Immature natural killer cell (primary cell): Measurements from ENCODE around the gene NR4A1. TPM values are rescaled to one million over a fixed set of nuclear protein-coding genes. Genes with fewer than 3 reads are reported as not detected.

Source experiments
- DNase-seq, 3 donors: peaks; one replicate each; pipeline ENCODE4 v3.0.0; 2022; ENCODE audit warnings: mixed read lengths in 1 of 3
- H3K27ac Mint-ChIP-seq, 6 donors: one replicate each; pipeline ENCODE4 v1.8.0; 2020; ENCODE audit warnings: mixed read lengths in 6 of 6, mild to moderate bottlenecking in 5 of 6, inconsistent platforms in 4 of 6, moderate library complexity in 3 of 6
- H3K27me3 Mint-ChIP-seq, 3 donors: one replicate each; pipeline ENCODE4 v1.8.0; 2020 to 2021; ENCODE audit warnings: low read depth in 3 of 3, mild to moderate bottlenecking in 3 of 3, mixed read lengths in 3 of 3, moderate library complexity in 3 of 3, inconsistent platforms in 1 of 3
- H3K36me3 Mint-ChIP-seq, 3 donors: one replicate each; pipeline ENCODE4 v1.8.0; 2020; ENCODE audit warnings: mixed read lengths in 3 of 3, inconsistent platforms in 2 of 3, mild to moderate bottlenecking in 2 of 3
- H3K4me1 Mint-ChIP-seq, 2 donors: one replicate each; pipeline ENCODE4 v1.8.0; 2020; ENCODE audit warnings: inconsistent platforms in 2 of 2, mild to moderate bottlenecking in 2 of 2, mixed read lengths in 2 of 2, moderate library complexity in 1 of 2
- H3K4me3 Mint-ChIP-seq, 5 donors: one replicate each; pipeline ENCODE4 v1.8.0; 2020; ENCODE audit warnings: mild to moderate bottlenecking in 5 of 5, mixed read lengths in 5 of 5, inconsistent platforms in 3 of 5, moderate library complexity in 3 of 5
- H3K9me3 Mint-ChIP-seq, 6 donors: one replicate each; pipeline ENCODE4 v1.8.0; 2020; ENCODE audit warnings: mild to moderate bottlenecking in 6 of 6, mixed read lengths in 6 of 6, inconsistent platforms in 4 of 6, moderate library complexity in 3 of 6
- polyA plus RNA-seq, 3 donors: library from polyadenylated mRNA; unstranded; fragments of 300-500 nt; fragmentation: Illumina TruSeq; gene quantifications; one replicate each; pipeline ENCODE4 v1.2.3, GENCODE V29; 2021

Gene NR4A1
- polyA plus RNA-seq, 3 donors from 2014 or later = 0.83 to 2.1 (median 1.3) TPM

GRCh38 chr12:52061470-52062166 is 10.4 kb downstream of the NR4A1 start:
- Mint-ChIP-seq H3K36me3 (no peaks in the 10 kb centered on the region), H3K4me3 (no peak overlapping the region), H3K27ac (no peak overlapping the region), H3K9me3 (no peaks in the 10 kb centered on the region), H3K4me1 (no peaks in the 10 kb centered on the region), H3K27me3 (peaks cover 1 to 10% (median 8%) of the 10 kb centered on the region in 3 donors)
- no peak for DNase-seq

- no peak for DNase-seq
- Mint-ChIP-seq H3K27me3 (peaks cover 3 to 10% (median 8%) of the 10 kb centered on the region in 3 donors), H3K36me3 (no peaks in the 10 kb centered on the region), H3K27ac (no peak overlapping the region), H3K4me3 (no peak overlapping the region), H3K9me3 (no peaks in the 10 kb centered on the region), H3K4me1 (peaks cover 0 to 1% of the 10 kb centered on the region in 2 donors)
Measured at GRCh38 chr12:52062167-52063081, 11.2 kb downstream of the NR4A1 start.

GRCh38 chr12:52063082-52063924 is 12.1 kb downstream of the NR4A1 start:
- no peak for DNase-seq
- H3K36me3 Mint-ChIP-seq = no peaks in the 10 kb centered on the region
- H3K9me3 Mint-ChIP-seq = no peaks in the 10 kb centered on the region
- no peak overlapping the region for H3K27ac Mint-ChIP-seq
- H3K4me1 Mint-ChIP-seq = peaks cover 0 to 1% of the 10 kb centered on the region in 2 donors
- H3K27me3 Mint-ChIP-seq = peaks cover 3 to 10% (median 8%) of the 10 kb centered on the region in 3 donors
- H3K4me3 Mint-ChIP-seq = no peak overlapping the region

GRCh38 chr12:52063981-52064649 is 12.9 kb downstream of the NR4A1 start:
- DNase-seq = no peak
- Mint-ChIP-seq H3K4me1 (peaks cover 4% of the 10 kb centered on the region in 2 donors), H3K36me3 (no peaks in the 10 kb centered on the region), H3K9me3 (no peaks in the 10 kb centered on the region), H3K27me3 (peaks cover 5 to 12% (median 8%) of the 10 kb centered on the region in 3 donors), H3K27ac (no peak overlapping the region), H3K4me3 (no peak overlapping the region)

- H3K27me3 Mint-ChIP-seq = peaks cover 11 to 17% (median 13%) of the 10 kb centered on the region in 3 donors
- no peaks in the 10 kb centered on the region for H3K36me3 Mint-ChIP-seq
- H3K27ac Mint-ChIP-seq = peak overlapping the region in 2 of 6 donors; percentile 1 to 54
- peaks cover 25 to 27% of the 10 kb centered on the region in 2 donors for H3K4me1 Mint-ChIP-seq
- no peaks in the 10 kb centered on the region for H3K9me3 Mint-ChIP-seq
- no peak overlapping the region for H3K4me3 Mint-ChIP-seq
- no peak for DNase-seq
Measured at GRCh38 chr12:52066346-52067080, 15.3 kb downstream of the NR4A1 start.

- H3K27me3 Mint-ChIP-seq = peaks cover 11 to 17% (median 13%) of the 10 kb centered on the region in 3 donors
- DNase-seq = no peak
- H3K27ac Mint-ChIP-seq = peak overlapping the region in 1 of 6 donors; percentile 54
- H3K4me1 Mint-ChIP-seq = peaks cover 26 to 31% of the 10 kb centered on the region in 2 donors
- H3K4me3 Mint-ChIP-seq = no peak overlapping the region
- no peaks in the 10 kb centered on the region for H3K9me3 Mint-ChIP-seq
- no peaks in the 10 kb centered on the region for H3K36me3 Mint-ChIP-seq
Measured at GRCh38 chr12:52067081-52067374, 15.8 kb downstream of the NR4A1 start.

- H3K4me3 Mint-ChIP-seq = peak within 1 kb of the TSS; percentile 95 to 99 (median 97)
- DNase-seq = peak; percentile 91 to 94 (median 93)
- H3K36me3 Mint-ChIP-seq = peaks cover 3 to 10% (median 9%) of the 10 kb centered on the region in 3 donors
- H3K27ac Mint-ChIP-seq = peak within 1 kb of the TSS; percentile 97 to 100 (median 99)
- H3K4me1 Mint-ChIP-seq = peaks cover 38 to 47% of the 10 kb centered on the region in 2 donors
- H3K27me3 Mint-ChIP-seq = peaks cover 12 to 15% (median 15%) of the 10 kb centered on the region in 3 donors
- H3K9me3 Mint-ChIP-seq = no peaks in the 10 kb centered on the region
Measured at GRCh38 chr12:52069327-52070184, 18.3 kb downstream of the NR4A1 start, which contains the start of gene ATG101. Gene ATG101, plus strand, starts transcription at chr12:52069978. Its CDS starts 3,673 bp downstream, at chr12:52073651.

GRCh38 chr12:52070185-52070925 is 19.1 kb downstream of the NR4A1 start:
- H3K9me3 Mint-ChIP-seq = no peaks in the 10 kb centered on the region
- peaks cover 7 to 15% (median 13%) of the 10 kb centered on the region in 3 donors for H3K27me3 Mint-ChIP-seq
- H3K36me3 Mint-ChIP-seq = peaks cover 3 to 15% (median 9%) of the 10 kb centered on the region in 3 donors
- peak overlapping the region; percentile 95 to 99 (median 97) for H3K4me3 Mint-ChIP-seq
- H3K27ac Mint-ChIP-seq = peak overlapping the region; percentile 97 to 100 (median 99)
- peaks cover 40 to 47% of the 10 kb centered on the region in 2 donors for H3K4me1 Mint-ChIP-seq
- no peak for DNase-seq

GRCh38 chr12:52073531-52074381 is 22.5 kb downstream of the NR4A1 start:
- H3K9me3 Mint-ChIP-seq = no peaks in the 10 kb centered on the region
- H3K4me1 Mint-ChIP-seq = peaks cover 38 to 46% of the 10 kb centered on the region in 2 donors
- H3K4me3 Mint-ChIP-seq = peak overlapping the region in 1 of 5 donors; percentile 4
- no peak for DNase-seq
- H3K27me3 Mint-ChIP-seq = peaks cover 6 to 13% (median 7%) of the 10 kb centered on the region in 3 donors
- H3K27ac Mint-ChIP-seq = no peak overlapping the region
- peaks cover 15 to 28% (median 16%) of the 10 kb centered on the region in 3 donors for H3K36me3 Mint-ChIP-seq

GRCh38 chr12:52074971-52075724 is 23.9 kb downstream of the NR4A1 start:
- DNase-seq = no peak
- peaks cover 15 to 28% (median 16%) of the 10 kb centered on the region in 3 donors for H3K36me3 Mint-ChIP-seq
- peaks cover 28 to 32% of the 10 kb centered on the region in 2 donors for H3K4me1 Mint-ChIP-seq
- no peak overlapping the region for H3K4me3 Mint-ChIP-seq
- no peak overlapping the region for H3K27ac Mint-ChIP-seq
- H3K27me3 Mint-ChIP-seq = peaks cover 0 to 4% (median 3%) of the 10 kb centered on the region in 3 donors
- no peaks in the 10 kb centered on the region for H3K9me3 Mint-ChIP-seq
